WERI-Rb-1 (cell line): ENCODE results near the gene C1orf21.

Experiments
- DNase-seq: peaks from one replicate; pipeline ENCODE4 v3.0.0-alpha.2; 2020
- H3K27ac ChIP-seq: fragments of 250-450 bp; sonication (Bioruptor Pico); 2 replicates; pipeline ENCODE4 v1.5.1; 2020; ENCODE audit warnings: mild to moderate bottlenecking, moderate library complexity
- H3K27me3 ChIP-seq: fragments of 250-450 bp; sonication (Bioruptor Pico); 2 replicates; pipeline ENCODE4 v1.5.1; 2021; ENCODE audit warnings: mild to moderate bottlenecking, low read depth, moderate library complexity; ENCODE audit not compliant: insufficient read depth, severe bottlenecking
- H3K36me3 ChIP-seq: fragments of 250-450 bp; sonication (Bioruptor Pico); 2 replicates; pipeline ENCODE4 v1.5.1; 2020; ENCODE audit warnings: mild to moderate bottlenecking, moderate library complexity
- H3K4me3 ChIP-seq: 2 replicates; pipeline ENCODE4 v1.5.1; 2011; ENCODE audit warnings: low read depth, mild to moderate bottlenecking, control low read depth, low read length
- H3K9me3 ChIP-seq: fragments of 250-450 bp; sonication (Bioruptor Pico); 2 replicates; pipeline ENCODE4 v1.5.1; 2021; ENCODE audit warnings: mild to moderate bottlenecking, moderate library complexity; ENCODE audit not compliant: severe bottlenecking
- CTCF ChIP-seq: IDR thresholded peaks from 2 replicates; pipeline ENCODE4 v1.5.1; 2011; ENCODE audit warnings: low read depth, mild to moderate bottlenecking, control low read depth, inconsistent platforms, low read length

The C1orf21 gene

GRCh38 chr1:184656221-184656620 is 269.4 kb downstream of the C1orf21 start:
- Histone ChIP-seq H3K36me3 (no peaks in the 10 kb centered on the region), H3K4me3 (no peak overlapping the region), H3K27me3 (no peaks in the 10 kb centered on the region), H3K27ac (no peak overlapping the region), H3K9me3 (peaks cover 4% of the 10 kb centered on the region)
- DNase-seq = no peak
- TF ChIP-seq CTCF = no peak

GRCh38 chr1:184658055-184658454 is 271.2 kb downstream of the C1orf21 start:
- TF ChIP-seq CTCF = no peak
- no peaks in the 10 kb centered on the region for H3K9me3 ChIP-seq
- no peak overlapping the region for H3K27ac ChIP-seq
- H3K27me3 ChIP-seq = no peaks in the 10 kb centered on the region
- H3K4me3 ChIP-seq = no peak overlapping the region
- no peaks in the 10 kb centered on the region for H3K36me3 ChIP-seq
- no peak for DNase-seq

- no peaks in the 10 kb centered on the region for H3K36me3 ChIP-seq
- H3K9me3 ChIP-seq = no peaks in the 10 kb centered on the region
- H3K4me3 ChIP-seq = no peak overlapping the region
- DNase-seq = no peak
- no peaks in the 10 kb centered on the region for H3K27me3 ChIP-seq
- no peak overlapping the region for H3K27ac ChIP-seq
- no peak for TF ChIP-seq CTCF
Observed at GRCh38 chr1:184660462-184661191, 273.8 kb downstream of the C1orf21 start.

- Histone ChIP-seq H3K4me3 (no peak overlapping the region), H3K27ac (no peak overlapping the region)
- TF ChIP-seq CTCF = no peak
Observed at GRCh38 chr1:184661801-184662200, 275.0 kb downstream of the C1orf21 start.

GRCh38 chr1:184664042-184664660 is 277.3 kb downstream of the C1orf21 start:
- TF ChIP-seq CTCF = peak; percentile 95
- no peaks in the 10 kb centered on the region for H3K9me3 ChIP-seq
- peak; percentile 86 for DNase-seq
- H3K27ac ChIP-seq = no peak overlapping the region
- peak overlapping the region; percentile 50 for H3K4me3 ChIP-seq
- no peaks in the 10 kb centered on the region for H3K36me3 ChIP-seq
- no peaks in the 10 kb centered on the region for H3K27me3 ChIP-seq

More at GRCh38 chr1:184661801-184662200, 275.0 kb downstream of the C1orf21 start:
- H3K36me3 ChIP-seq = no peaks in the 10 kb centered on the region
- H3K9me3 ChIP-seq = no peaks in the 10 kb centered on the region
- no peaks in the 10 kb centered on the region for H3K27me3 ChIP-seq
- no peak for DNase-seq

GRCh38 chr1:184664661-184665060 is 277.8 kb downstream of the C1orf21 start:
- Histone ChIP-seq H3K4me3 (peak overlapping the region; percentile 50), H3K36me3 (no peaks in the 10 kb centered on the region), H3K27ac (no peak overlapping the region), H3K27me3 (no peaks in the 10 kb centered on the region), H3K9me3 (no peaks in the 10 kb centered on the region)
- DNase-seq = no peak
- TF ChIP-seq CTCF = no peak
